ENCODE data around the gene GUCA1A.

- TF ChIP-seq CTCF (optimal IDR thresholded peaks at IDR 0.05 in 1 of 3, IDR thresholded peaks at IDR 0.05 in 1 of 3, conservative IDR thresholded peaks at IDR 0.05 in 1 of 3; ENCODE audit: extremely low read depth in 1 of 3, insufficient read depth in 2 of 3, low read length in 3 of 3), result no peak
- TF ChIP-seq EZH2 (IDR thresholded peaks at IDR 0.05; ENCODE audit: low read length), result no peak
Observed at GRCh38 chr6:42131531-42131930, 41.6 kb upstream of the GUCA1A start.

All from keratinocyte (primary cell).